ENCODE data around the gene VENTX.

The VENTX gene

GRCh38 chr10:133274751-133275683, 37.4 kb downstream of the VENTX start:
- DNase-seq: no peak

GRCh38 chr10:133275684-133276092, 38.0 kb downstream of the VENTX start:
- no peak for DNase-seq

DNA sequence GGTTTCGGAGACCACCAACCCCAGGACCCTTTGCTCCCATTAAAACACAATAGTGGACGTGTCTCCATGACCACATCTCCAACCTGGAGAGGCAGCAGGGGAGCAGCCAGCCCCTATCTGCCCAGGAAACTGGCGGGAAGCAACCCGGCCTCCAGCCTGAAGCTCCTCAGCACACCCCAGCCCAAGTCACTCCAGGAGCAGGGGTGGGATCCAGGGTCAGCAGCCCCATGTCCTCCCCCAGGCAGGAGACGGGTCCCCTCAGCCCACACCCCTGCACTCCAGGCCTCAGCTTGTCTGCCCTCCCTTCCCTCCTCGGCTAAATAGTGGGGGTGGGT, 38.4 kb downstream of the VENTX start:
- no peak for DNase-seq

- no peak for DNase-seq
These were observed 39.0 kb downstream of the VENTX start, which contains the start of gene ADAM8 for GRCh38 chr10:133276435-133277201. TSS of gene ADAM8 (minus strand) at chr10:133276868. CDS start at chr10:133276817, 51 bp downstream.

DNA sequence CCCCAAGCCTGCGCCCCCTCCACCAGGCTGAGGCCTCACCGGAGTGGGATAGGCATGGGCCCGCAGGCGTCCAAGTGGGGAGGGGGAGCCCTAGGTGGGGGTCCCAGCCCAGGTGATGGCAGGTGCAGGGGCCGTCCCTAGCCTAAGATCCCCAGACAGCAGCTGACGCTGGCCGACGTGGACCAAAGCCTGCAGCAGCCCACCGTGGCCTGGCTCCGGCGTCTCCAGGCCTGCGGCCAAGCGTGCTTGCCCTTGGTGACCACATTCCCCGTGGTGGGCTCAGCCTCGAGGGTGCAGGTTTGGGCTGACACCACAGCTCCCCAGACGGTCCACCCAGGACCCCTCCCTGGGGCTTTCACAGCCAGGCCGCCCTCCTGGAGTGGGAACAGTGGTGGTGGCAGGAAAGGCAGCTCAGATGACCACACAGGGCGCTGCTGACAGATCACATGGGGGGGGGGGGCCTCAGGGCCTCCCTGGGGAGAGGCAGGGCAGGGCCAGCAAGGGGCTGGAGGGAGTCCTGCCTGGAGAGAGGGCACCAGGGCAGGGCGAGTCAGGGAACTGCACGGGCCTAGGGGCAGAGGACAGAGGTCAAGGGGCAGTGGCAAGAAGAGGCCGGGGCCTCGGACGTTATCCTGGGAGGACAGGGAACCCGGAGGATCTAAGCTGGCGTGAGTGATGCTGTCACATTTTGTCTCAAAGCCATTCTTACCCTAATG, 39.8 kb downstream of the VENTX start:
- no peak for DNase-seq

GRCh38 chr10:133277993-133278576, 40.4 kb downstream of the VENTX start:
- no peak for DNase-seq

DNA sequence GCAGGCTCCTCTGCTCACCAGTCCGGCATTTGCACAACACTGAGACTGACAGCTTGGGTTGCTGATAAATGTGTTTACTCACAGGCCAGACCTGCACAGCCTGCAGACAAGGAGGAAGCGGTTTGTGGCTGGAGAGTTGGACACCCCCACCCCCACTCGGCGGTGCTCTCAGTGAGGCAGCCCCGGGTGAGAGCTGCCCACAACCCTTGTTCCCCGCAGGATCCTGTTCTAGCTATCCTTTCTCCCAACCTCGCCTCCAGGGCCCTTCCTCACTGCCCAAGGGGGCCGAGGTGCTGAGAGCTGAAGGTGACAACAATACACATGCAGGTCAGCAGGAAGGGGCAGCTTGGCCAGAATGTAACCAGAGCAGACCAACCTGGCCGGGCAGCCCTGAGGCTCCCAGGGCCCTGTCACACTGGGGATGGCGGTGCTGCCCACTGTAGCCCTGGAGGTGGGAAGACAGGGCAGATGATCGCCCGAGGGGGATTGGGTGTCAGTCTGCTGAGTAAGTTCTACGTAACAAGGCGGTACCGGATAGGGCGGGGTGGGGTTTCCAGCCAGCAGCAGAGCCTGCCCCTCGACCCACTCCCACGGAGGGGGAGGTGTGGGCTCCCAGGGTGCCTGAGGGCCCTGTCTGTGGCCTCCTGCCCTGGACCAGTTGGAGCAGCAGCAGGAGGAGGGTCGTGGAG, 41.1 kb downstream of the VENTX start:
- DNase-seq: no peak

DNA sequence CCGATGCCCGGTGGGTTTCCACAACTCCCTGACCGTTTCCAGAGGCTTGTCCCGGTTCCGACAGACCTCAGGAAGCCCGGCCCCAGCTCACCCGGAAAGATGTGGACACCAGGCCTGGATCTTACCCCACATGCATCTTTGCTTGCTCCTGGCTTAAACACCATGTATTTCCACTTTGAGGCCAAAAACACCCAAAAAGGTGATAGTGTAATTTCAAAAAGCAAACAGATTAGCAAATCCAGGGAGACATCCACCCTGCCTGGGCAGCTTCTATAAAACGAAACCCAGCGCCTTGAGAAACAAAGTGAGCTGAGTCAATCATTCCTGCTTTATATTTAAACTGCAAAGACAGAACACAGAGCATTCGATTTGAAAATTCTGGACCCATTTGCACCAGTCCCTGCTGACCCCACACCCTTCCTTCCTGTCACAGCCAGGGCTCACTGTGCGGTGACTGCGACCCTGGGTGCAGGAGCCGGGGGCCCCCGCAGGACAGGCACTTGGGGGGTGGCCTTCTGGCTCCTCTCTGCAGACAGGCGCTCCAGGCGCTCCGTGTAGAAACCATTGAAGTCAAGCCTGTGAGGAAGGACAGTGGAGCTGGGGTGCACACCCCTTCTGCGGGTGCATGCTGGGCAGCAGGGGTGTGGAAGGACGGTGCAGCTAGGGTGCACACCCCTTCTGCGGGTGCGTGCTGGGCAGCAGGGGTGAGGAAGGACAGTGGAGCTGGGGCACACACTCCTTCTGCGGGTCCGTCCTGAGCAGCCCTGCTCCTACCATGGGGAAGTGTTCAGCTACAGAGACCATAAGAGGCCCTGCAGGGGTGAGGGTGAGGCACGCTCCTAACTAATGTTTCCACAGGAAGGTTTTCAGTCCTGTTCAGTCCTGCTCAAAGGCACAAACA, 41.9 kb downstream of the VENTX start:
- no peak for DNase-seq

DNA sequence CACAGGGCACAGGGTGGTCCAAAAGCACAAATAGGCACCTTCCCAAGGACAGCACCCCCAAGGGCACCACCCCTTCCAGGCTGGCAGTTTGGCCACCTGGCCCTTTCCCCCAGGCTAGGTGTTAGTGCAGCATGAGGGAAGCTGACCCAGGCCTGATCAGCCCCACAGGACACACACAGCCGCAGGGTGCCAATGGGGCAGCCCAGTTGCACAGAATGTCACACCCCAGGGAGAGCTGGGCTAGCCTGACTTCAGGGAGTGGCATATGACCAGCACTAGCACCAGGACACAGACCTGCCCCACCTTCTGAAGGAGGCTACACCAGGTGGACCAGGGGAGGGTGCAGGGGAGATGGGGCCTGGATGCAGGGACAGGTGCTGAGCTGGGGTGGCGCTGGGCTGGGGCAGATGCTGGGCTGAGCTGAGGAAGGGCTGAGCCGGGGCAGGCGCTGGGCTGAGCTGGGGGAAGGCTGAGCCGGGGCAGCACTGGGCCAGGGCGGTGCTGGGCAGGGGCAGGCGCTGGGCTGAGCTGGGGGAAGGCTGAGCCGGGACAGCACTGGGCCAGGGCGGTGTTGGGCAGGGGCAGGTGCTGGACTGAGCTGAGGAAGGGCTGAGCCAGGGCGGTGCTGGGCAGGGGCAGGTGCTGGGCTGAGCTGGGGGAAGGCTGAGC, 42.9 kb downstream of the VENTX start:
- no peak for DNase-seq

DNA sequence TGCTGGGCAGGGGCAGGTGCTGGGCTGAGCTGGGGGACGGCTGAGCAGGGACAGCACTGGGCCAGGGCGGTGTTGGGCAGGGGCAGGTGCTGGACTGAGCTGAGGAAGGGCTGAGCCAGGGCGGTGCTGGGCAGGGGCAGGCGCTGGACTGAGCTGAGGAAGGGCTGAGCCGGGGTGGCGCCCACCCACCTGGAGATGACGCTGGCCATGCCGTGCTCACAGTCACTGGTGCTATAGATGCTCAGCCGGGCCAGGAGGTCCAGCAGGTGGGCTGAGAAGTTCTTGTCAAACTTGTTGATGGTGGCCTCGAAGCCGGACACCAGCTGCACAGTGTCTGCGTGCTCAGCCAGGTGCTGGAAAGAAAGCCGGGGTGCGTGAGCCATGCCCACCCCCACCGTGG, 43.4 kb downstream of the VENTX start:
- DNase-seq: no peak

DNA sequence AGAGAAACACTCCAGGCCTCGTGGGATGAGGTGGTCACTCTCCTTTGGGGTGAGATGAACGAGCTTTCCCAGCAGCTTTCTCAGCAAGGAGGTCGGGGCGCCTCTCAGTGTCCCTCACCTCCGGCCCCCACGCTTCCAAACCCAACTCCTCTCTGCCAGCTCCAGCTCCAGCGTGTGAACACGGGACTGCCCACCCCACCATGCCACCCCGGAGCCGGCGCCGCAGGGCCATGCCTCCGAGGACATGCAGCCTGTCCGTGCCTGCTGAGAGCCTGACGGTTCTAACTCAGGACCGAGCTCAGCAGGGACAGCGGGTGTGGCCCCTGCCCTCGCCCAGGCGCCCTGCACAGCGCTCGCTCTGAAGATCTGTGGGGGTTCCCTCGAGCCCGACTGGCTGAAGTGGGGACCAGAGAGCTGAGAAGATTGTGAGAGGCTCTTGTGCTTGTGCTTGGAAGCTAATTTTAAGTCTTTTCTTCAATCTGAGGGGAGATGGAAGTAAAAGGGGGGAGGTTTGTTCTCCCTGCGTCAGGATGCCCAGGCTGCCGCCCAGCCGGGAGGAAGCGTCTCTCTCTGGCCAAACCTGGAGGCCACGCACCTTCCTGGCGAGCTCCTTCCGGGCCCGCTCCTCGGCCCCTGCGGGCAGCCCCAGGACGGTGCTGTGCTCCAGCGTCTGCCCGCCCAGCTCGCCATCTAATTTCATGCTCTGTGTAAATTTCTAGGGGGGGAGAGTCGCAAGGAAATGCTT, 44.1 kb downstream of the VENTX start:
- DNase-seq: no peak

GRCh38 chr10:133282846-133283390, 45.3 kb downstream of the VENTX start:
- no peak for DNase-seq

DNA sequence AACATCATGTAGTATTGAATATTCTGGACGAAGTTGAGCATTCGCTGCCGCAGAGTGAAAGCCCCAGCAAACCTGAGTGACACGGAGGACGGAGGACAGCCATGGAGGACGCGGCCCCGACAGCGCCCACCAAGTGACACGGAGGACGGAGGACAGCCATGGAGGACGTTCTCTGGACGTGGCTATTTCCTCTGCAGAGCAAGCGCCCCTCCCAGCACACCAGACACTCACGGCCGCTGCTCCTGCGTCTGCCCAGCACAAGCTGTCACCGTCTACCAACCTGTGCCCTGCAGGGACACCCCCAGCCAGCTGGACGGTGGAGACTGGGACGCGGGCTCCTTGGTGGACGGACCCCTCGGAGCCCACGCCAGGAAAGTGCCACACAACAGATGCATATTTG, 46.3 kb downstream of the VENTX start:
- DNase-seq: no peak

DNA sequence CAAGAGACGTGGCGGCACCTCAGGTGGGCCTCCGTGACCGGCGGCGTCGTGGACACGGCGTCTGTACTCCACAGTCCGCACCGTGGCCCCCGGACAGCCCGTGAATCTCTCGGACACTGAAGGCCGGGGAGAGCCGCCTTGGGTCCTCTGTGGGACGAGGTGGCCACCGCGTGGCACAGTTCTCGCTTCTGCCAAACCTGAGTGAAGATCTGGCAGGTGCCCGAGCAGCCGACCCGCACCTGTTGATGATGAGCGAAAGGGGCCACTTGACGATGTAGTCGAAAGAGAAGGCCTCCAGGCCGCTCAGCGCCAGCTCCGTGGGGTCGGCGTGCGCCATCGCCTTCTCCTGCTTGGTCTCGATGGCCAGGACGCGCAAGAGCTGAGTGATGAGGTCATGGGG, 47.6 kb downstream of the VENTX start:
- no peak for DNase-seq

- no peak for DNase-seq
These were observed 48.7 kb downstream of the VENTX start for GRCh38 chr10:133286366-133286765.

DNA sequence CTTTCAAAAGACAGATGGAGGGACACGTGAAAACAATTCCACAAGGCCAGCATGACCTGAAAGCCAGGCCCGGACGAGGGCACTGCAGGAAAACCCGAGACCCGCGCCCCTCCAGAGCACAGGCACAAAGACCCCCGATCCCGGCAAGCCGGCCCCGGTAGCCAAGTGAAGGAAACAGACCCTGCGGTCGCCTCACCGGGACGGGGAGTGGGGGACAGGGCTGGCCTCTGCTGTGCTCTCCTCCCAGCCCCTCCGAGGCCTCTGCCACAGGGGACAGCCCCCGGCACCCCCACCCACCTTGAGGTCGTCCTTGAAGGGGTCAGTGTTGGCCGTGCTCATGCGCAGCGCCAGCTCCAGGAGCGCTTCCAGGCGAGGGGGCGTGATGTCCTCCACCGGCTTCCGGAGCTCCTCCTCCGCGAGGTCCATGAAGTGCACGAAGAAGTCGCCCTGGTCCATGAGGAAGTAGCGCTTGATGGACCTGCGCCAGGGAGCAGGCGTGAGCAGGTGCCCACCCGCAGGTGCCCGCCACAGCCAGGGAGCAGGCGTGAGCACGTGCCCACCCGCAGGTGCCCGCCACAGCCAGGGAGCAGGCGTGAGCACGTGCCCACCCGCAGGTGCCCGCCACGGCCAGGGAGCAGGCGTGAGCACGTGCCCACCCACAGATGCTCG, 50.3 kb downstream of the VENTX start:
- DNase-seq: no peak

- no peak for DNase-seq
These were observed 52.1 kb downstream of the VENTX start for GRCh38 chr10:133289761-133290160.

All from NCI-H524 treated with DMSO at 0.1 percent for 48 hours (cell line).